OCI-LY3 (cell line): Measurements from ENCODE around the gene DVL2.

Experiments used
- EZH2phosphoT487 ChIP-seq: fragments of 200-600 bp; shearing (Covaris generic); IDR thresholded peaks from 2 replicates; pipeline ENCODE4 v1.6.1; 2018; ENCODE audit warnings: antibody characterized with exemption, mixed run types, low read depth
- TF ChIP-seq, protein P1 (sequence below): fragments of 200-600, 300-600 bp; sonication (generic); IDR thresholded peaks from 2 replicates; pipeline ENCODE4 v1.5.1; 2014; ENCODE audit warnings: antibody characterized with exemption, low read length, low read depth

DNA sequence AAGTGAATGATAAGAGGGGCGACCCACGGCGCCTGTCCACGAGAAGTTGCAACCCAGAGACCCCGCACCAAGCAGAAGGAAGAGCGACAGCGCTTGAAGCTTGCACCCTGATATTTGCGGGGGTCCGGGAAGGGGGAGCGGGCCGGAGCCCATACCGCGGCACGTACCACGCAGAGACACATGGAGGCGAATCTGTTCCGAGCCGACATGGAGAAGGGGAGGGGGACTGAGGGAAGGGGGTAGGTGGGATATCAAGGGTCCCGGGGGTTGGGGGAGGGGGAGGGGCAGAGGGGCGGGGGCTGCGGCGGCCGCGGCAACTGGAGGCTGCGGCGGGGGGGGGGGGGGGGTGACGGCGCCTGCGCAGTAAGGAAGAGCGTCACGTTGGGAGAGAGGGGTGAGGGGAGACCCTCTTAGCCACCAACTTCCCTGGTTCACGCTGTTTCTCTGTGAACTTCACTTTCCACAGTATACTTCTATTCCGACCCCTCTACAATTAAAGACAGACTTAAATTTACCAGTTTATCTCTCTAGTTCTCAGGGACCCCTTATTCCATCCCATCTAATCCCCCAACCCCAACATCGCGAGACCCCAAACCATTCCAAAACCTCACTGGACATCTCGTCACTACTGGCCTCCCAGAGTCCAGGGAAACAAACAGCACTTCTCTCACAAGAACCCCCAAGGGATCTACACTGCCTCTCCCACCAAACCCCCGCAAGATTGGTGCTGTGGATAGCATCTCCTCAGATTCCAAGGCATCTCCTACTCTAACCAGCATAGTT, 22.6 kb downstream of the DVL2 start:
- TF ChIP-seq, protein P1, sequence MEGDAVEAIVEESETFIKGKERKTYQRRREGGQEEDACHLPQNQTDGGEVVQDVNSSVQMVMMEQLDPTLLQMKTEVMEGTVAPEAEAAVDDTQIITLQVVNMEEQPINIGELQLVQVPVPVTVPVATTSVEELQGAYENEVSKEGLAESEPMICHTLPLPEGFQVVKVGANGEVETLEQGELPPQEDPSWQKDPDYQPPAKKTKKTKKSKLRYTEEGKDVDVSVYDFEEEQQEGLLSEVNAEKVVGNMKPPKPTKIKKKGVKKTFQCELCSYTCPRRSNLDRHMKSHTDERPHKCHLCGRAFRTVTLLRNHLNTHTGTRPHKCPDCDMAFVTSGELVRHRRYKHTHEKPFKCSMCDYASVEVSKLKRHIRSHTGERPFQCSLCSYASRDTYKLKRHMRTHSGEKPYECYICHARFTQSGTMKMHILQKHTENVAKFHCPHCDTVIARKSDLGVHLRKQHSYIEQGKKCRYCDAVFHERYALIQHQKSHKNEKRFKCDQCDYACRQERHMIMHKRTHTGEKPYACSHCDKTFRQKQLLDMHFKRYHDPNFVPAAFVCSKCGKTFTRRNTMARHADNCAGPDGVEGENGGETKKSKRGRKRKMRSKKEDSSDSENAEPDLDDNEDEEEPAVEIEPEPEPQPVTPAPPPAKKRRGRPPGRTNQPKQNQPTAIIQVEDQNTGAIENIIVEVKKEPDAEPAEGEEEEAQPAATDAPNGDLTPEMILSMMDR, result no peak
- no peak for TF ChIP-seq EZH2phosphoT487
